PFSK-1 (cell line): ENCODE measurements around the gene RP2.

Source experiments
- FOXP2 ChIP-seq: optimal IDR thresholded peaks from 2 replicates; pipeline ENCODE3; 2011; ENCODE audit warnings: borderline replicate concordance, control low read depth, inconsistent platforms; ENCODE audit not compliant: insufficient read depth; ENCODE audit errors: extremely low read length, extremely low read depth
- POLR2AphosphoS5 ChIP-seq: IDR thresholded peaks from 2 replicates; pipeline ENCODE4 v1.6.1; 2012; ENCODE audit warnings: low read depth, mild to moderate bottlenecking, control low read depth, low read length, moderate library complexity
- REST ChIP-seq, 2 experiments: IDR thresholded peaks; 2 replicates each; pipeline versions ENCODE4 v1.6.1 to v1.8.0; 2011 to 2012; ENCODE audit warnings: low read depth in 2 of 2, low read length in 2 of 2, control low read depth in 1 of 2, inconsistent platforms in 1 of 2, mild to moderate bottlenecking in 1 of 2, moderate library complexity in 1 of 2; ENCODE audit not compliant: insufficient read depth in 1 of 2
- SIN3A ChIP-seq: IDR thresholded peaks from 2 replicates; pipeline ENCODE4 v1.6.1; 2012; ENCODE audit warnings: mild to moderate bottlenecking, low read length, moderate library complexity, borderline replicate concordance; ENCODE audit not compliant: insufficient read depth
- TAF1 ChIP-seq: IDR thresholded peaks from 2 replicates; pipeline ENCODE4 v1.6.1; 2012; ENCODE audit warnings: low read length, control low read depth, borderline replicate concordance; ENCODE audit not compliant: insufficient read depth

RP2 gene

GRCh38 chrX:46814966-46815365, 21.9 kb upstream of the RP2 start:
- TF ChIP-seq TAF1 (no peak), FOXP2 (no peak), SIN3A (no peak), REST (IDR thresholded peaks at IDR 0.05; ENCODE audit: insufficient read depth in 1 of 2, low read depth in 2 of 2, low read length in 2 of 2) (no peak), POLR2AphosphoS5 (no peak)

- TF ChIP-seq TAF1 (no peak), FOXP2 (no peak), SIN3A (no peak), POLR2AphosphoS5 (no peak), REST (IDR thresholded peaks at IDR 0.05; ENCODE audit: insufficient read depth in 1 of 2, low read depth in 2 of 2, low read length in 2 of 2) (no peak)
These were observed 17.7 kb upstream of the RP2 start for GRCh38 chrX:46819136-46819535.

GRCh38 chrX:46820391-46821100, 16.3 kb upstream of the RP2 start:
- TF ChIP-seq POLR2AphosphoS5, result no peak
- no peak for TF ChIP-seq REST (IDR thresholded peaks at IDR 0.05; ENCODE audit: insufficient read depth in 1 of 2, low read depth in 2 of 2, low read length in 2 of 2)
- TF ChIP-seq TAF1, result no peak
- TF ChIP-seq FOXP2, result no peak
- no peak for TF ChIP-seq SIN3A

- TF ChIP-seq TAF1 (no peak), SIN3A (no peak)
These were observed 13.4 kb upstream of the RP2 start for GRCh38 chrX:46823481-46823880.

GRCh38 chrX:46831765-46832327, 5.0 kb upstream of the RP2 start:
- TF ChIP-seq TAF1 (no peak), SIN3A (no peak), FOXP2 (no peak), POLR2AphosphoS5 (no peak), REST (IDR thresholded peaks at IDR 0.05; ENCODE audit: insufficient read depth in 1 of 2, low read depth in 2 of 2, low read length in 2 of 2) (no peak)
